GM19372 (cell line): Measurements from ENCODE around the gene ZBTB17.
"Not testable (repeated sequence)": the region's sequence is repeated elsewhere in the genome, so short reads cannot be mapped to it uniquely, and the experiment has no call there.

Experiments used
- ATAC-seq: cut with Tn5 transposase; IDR thresholded peaks from one replicate; pipeline ENCODE4 v1.9.1; 2021; ENCODE audit warnings: mild to moderate bottlenecking, low read depth, moderate library complexity; ENCODE audit not compliant: unreplicated experiment

The ZBTB17 gene

GRCh38 chr1:15939181-15940109 lies 36.5 kb downstream of the ZBTB17 start:
- ATAC-seq = no peak

- no peak for ATAC-seq
These were observed 37.2 kb downstream of the ZBTB17 start for GRCh38 chr1:15938628-15939161.

GRCh38 chr1:15937706-15938168 lies 38.2 kb downstream of the ZBTB17 start:
- no peak for ATAC-seq

GRCh38 chr1:15937146-15937545 lies 38.8 kb downstream of the ZBTB17 start:
- ATAC-seq = no peak

- no peak for ATAC-seq
These were observed 39.9 kb downstream of the ZBTB17 start for GRCh38 chr1:15936025-15936424.

- ATAC-seq = no peak
These were observed 40.6 kb downstream of the ZBTB17 start for GRCh38 chr1:15935056-15935950.

GRCh38 chr1:15934211-15935055 lies 41.5 kb downstream of the ZBTB17 start:
- ATAC-seq = no peak

GRCh38 chr1:15933684-15934083 lies 42.2 kb downstream of the ZBTB17 start:
- ATAC-seq = no peak

GRCh38 chr1:15932612-15933011 lies 43.3 kb downstream of the ZBTB17 start:
- no peak for ATAC-seq

- ATAC-seq = no peak
These were observed 44.0 kb downstream of the ZBTB17 start for GRCh38 chr1:15931884-15932283.

- no peak for ATAC-seq
These were observed 44.5 kb downstream of the ZBTB17 start for GRCh38 chr1:15931401-15931800.

- ATAC-seq = no peak
These were observed 46.6 kb downstream of the ZBTB17 start for GRCh38 chr1:15928971-15929965.

- ATAC-seq = not testable (repeated sequence)
These were observed 49.5 kb downstream of the ZBTB17 start for GRCh38 chr1:15926448-15926847.

- ATAC-seq = no peak
These were observed 52.7 kb downstream of the ZBTB17 start for GRCh38 chr1:15923241-15923640.

- ATAC-seq = peak; percentile 51
These were observed 56.8 kb downstream of the ZBTB17 start for GRCh38 chr1:15918962-15919715.

GRCh38 chr1:15916916-15917315 lies 59.0 kb downstream of the ZBTB17 start:
- no peak for ATAC-seq

- ATAC-seq = no peak
These were observed 59.5 kb downstream of the ZBTB17 start for GRCh38 chr1:15916417-15916816.

- no peak for ATAC-seq
These were observed 59.9 kb downstream of the ZBTB17 start for GRCh38 chr1:15915991-15916390.
